Measurements from ENCODE around the gene SOWAHA.

GRCh38 chr5:132788508-132788907 lies 24.6 kb upstream of the SOWAHA start:
- TF ChIP-seq CTCF (IDR thresholded peaks at IDR 0.05; ENCODE audit: insufficient read depth, low read depth, low read length) (no peak), EZH2 (IDR thresholded peaks at IDR 0.05; ENCODE audit: insufficient read depth, low read length) (no peak)

Measured in astrocyte (in vitro differentiated cells and primary cell).